NT2/D1 (cell line): ENCODE results near the gene RAX2.

Experiments
- SUZ12 ChIP-seq: IDR thresholded peaks from 2 replicates; pipeline ENCODE4 v1.6.1; 2011; ENCODE audit not compliant: insufficient read length, insufficient read depth; ENCODE audit errors: extremely low read depth
- YY1 ChIP-seq: IDR thresholded peaks from 2 replicates; pipeline ENCODE4 v1.6.1; 2011; ENCODE audit not compliant: insufficient read length, insufficient read depth
- ZNF274 ChIP-seq: IDR thresholded peaks from 2 replicates; pipeline ENCODE4 v1.6.1; 2011; ENCODE audit warnings: mild to moderate bottlenecking, low read depth, low read length

DNA sequence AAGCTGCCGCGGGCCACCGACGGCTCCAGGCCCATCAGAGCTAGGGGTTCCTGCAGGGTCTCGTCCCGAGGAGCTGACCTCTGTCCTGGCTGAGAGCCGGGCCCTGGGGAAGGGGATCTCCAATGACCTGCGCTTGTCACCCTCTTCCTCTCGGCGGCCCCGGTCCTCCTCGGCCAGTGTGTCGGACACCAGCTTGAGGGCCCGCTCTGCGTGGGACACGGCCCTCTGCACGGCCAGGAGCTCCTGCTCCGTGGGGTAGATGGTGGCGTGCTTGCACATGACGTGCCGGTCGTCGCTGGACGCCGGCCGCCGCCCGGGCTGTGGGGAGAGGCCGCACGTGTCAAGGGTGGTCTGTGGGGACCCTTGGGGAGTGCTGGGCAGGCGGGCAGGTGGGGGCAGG, 46.9 kb upstream of the RAX2 start:
- no peak for TF ChIP-seq YY1
- no peak for TF ChIP-seq SUZ12
- no peak for TF ChIP-seq ZNF274
